Umbilical cord (tissue), 2 donors: Measurements from ENCODE around the gene VSIG10L2. TPM values are rescaled to one million over a fixed set of nuclear protein-coding genes. Genes with fewer than 3 reads are reported as not detected.
A peak's percentile ranks its signal among the peaks of the same experiment; 100 is the strongest.

Experiments used
- DNase-seq: peaks from one replicate; pipeline ENCODE4 v3.0.0-alpha.2; 2015; ENCODE audit warnings: low spot score
- total RNA-seq: library from RNA; depleted of rRNA; stranded (reverse); fragments of >200 nt; gene quantifications from one replicate; pipeline ENCODE4 v1.2.3, GENCODE V29; 2014; ENCODE audit warnings: low replicate concordance; ENCODE audit not compliant: insufficient read depth

The VSIG10L2 gene
- total RNA-seq, 1 donor from 2014 or later, result 0.24 TPM

DNA sequence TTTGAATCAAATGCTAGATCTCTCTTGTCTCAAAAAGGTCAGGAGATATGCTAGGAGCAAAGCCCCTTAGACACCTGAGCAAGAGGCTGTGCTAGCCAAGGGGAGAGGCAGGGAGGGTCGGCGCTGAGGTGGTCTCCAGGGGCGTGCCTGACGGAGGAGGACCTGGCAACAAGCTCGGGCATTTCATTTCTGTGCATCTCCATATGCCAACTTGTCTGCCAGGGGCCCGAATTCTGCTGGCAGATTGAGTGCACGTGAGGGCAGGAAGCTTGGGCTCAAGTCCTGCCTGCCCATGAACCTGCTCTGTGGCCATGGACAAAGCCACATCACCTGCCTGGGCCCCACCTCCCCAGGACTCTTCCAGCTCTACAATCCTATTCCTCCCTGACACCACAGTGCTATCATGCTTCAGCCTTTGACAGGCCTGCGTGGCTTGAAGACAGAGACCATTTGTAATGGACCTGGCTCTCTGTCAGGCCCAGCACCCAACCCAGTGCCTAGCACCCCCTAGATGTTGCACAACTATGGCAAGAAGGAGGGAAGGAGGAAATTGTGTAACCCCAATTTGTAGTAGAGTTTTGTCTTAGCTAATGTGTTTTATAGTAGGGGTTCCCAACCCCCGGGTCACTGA is 16.3 kb upstream of the VSIG10L2 start:
- no peak for DNase-seq

DNA sequence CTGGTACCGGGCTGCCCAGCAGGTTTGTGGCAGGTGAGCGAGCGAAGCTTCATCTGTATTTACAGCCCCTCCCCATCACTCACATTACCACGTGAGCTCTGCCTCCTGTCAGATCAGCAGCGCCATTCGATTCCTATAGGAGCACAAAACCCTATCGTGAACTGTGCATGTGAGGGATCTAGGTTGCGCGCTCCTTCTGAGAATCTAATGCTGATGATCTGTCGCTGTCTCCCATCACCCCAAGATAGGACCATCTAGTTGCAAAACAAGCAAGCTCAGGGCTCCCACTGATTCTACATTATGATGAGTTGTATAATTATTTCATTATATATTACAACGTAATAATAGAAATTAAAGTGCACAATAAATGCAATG is 15.8 kb upstream of the VSIG10L2 start:
- no peak for DNase-seq

GRCh38 chr11:125931116-125931515 is 14.7 kb upstream of the VSIG10L2 start:
- no peak for DNase-seq

DNA sequence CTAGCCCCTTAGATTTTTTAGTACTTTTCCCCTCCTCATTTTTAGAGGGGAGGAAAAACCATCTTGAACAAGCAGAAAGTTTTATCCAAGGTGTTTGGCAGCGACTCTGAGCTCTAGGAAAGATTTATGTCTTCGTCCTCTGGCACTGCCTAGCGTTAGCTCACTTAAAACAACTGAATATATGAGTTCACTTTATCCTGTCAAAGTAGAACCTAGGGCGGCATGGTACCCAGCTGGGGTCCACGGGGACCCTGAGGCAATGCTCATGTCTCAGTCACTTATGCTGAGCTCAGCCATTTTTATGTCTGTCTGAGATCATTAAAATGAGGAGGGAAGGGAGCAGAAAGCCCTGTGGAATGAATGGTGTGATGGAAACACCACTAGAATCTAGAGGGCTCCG is 14.2 kb upstream of the VSIG10L2 start:
- peak; percentile 35 for DNase-seq

- no peak for DNase-seq
Observed at GRCh38 chr11:125932301-125932700, 13.5 kb upstream of the VSIG10L2 start.

DNA sequence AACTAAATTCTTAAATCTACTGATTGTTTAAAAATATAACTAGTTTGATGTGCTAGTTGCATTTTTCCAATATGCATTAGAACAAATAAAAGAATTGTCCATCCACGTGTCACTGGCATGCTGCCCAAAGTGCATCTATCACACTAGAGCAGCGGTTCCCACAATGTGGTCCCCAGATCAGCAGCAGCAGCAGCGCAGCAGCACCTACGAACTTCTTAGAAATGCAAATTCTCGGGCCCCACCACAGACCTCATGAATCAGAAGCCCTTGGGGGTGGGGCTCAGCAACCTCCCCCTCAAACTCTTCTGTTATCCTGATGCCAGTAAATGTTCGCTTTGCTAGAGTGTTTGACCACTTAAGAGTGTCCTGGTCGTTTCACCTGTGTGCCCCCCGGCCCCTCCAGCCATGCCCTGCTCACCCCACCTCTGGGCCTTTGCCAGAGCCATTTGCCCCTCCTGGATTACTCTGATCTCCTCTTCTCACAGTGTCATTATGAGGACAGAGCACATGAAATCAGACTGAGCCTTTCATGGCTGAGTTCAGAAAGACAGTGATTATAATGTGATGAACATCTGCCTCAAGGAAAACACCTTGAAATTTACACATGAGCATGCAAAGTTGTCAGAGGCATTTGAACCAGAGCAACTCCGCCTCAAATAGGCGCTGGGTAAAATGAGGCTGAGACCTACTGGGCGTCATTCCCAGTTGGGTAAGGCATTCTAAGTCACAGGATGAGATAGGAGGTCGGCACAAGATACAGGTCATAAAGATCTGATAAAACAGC is 12.6 kb upstream of the VSIG10L2 start:
- DNase-seq, result no peak

GRCh38 chr11:125934473-125934872 is 11.4 kb upstream of the VSIG10L2 start:
- DNase-seq, result no peak

DNA sequence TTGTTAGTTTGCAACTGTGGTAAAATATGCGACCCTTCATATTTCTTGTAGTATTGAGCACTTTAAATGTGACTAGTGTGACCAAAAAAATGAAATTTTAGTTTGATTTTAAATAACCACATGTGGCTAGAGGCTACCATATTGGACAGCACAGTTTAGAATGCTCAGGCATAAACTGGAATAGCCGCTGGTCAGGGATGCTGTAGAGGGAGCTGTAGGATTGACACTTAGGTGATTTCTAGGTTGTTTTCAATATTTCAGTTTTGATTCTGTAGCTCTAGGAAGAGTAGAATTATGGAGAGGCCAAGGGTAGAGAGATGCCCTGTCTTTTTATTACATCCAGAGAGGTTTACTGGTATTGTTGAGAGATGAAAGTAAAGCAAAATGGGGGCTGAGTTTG is 10.8 kb upstream of the VSIG10L2 start:
- no peak for DNase-seq

DNA sequence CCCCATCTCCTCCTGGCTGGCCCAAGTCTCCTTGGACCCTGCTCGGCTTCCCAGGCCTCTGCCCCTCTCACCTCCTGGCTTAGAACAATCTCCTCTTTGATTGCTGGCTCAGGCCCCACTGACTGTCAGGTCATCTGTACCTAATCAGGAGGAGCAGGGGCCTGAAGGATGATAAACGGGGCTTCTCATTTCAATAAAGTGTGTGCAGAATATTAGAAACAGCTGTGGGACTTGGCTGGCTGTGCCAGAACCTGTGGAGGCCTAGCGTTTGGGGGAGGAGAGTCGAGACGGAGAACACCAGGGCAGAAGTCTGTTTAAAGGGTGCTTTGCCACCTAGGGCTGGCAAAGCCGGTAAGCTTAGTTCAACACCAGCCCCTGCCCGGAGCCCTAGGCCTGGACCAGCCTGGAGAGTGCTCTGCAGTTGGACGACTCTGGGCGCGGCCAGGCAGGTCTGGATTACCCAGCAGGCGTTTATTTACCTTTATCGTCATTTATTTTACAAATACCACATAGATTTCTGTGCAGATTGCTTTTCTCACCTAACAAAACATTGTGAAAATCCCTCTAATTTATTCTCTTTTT is 10.1 kb upstream of the VSIG10L2 start:
- peak; percentile 67 for DNase-seq

- DNase-seq, result no peak
Observed at GRCh38 chr11:125938418-125938817, 7.4 kb upstream of the VSIG10L2 start.

DNA sequence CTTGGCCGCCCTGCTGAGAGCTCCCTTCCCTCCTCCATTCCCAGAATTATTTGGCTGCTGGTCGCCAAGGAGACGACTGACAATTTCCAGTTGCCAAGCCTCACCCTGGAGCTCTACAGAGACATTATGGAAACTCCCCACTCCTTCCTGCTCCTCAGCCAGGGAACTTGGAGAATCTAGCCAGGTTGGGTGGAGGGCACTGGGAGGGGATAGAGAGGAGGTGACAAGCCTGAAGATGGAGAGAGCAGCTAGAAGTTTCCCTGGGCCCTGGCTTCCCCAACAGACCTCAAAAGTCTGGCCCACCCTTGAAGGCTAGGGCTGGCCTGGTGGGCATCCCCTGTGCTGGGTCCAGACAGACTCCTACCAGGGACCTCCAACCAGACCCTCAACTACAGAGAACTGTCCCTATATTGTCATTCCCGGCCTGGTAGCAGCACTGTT is 6.7 kb upstream of the VSIG10L2 start:
- DNase-seq, result no peak

- DNase-seq, result no peak
Observed at GRCh38 chr11:125940145-125940544, 5.7 kb upstream of the VSIG10L2 start.

- no peak for DNase-seq
Observed at GRCh38 chr11:125941267-125941618, 4.6 kb upstream of the VSIG10L2 start.

DNA sequence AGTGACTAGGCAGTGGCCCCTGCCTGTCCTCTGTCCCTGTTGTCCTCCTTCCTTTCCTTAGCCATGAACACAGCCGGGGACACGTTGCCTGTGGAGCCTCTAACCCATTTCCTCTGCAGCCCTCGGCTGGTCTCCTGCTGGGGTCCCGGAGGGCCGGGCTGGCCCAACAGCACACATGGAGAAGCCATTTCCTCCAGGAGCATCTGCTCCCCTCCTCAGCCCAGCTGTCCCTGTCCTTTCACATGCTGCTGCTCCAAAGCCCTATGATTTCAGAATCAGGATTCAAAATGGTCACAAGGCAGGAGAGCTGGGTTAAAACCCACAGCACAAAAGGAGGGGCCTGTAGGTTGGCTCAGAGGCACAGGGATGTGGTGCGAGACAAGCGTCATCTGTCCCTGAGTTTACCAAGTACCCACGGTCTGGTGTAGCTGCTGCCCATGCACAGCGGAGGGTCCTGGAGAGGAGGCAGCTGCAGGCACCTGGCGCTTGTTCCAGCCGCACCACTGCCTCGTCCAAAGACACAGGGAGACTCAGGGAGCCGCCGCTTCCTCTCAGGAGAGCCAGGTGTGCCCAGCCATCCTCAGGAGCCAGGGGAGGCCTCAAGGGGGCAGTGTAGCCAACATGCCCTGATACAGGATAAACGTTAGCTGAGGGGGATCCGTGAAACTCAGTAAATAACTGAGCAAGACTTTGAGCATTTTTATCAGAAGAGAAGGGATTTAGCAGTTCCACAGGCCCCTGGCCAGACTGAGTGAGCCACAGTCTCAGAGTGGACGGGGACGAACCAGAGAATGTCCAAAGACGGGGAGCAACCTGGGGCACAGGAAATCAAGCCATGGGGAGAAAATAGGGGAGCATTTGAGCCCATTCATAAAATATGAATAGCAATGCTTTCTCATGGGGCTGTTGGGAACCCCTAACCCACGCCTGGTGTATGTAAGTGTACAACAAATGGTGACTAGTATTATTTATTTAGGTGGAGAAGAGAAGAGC is 3.9 kb upstream of the VSIG10L2 start:
- DNase-seq, result peak; percentile 26

DNA sequence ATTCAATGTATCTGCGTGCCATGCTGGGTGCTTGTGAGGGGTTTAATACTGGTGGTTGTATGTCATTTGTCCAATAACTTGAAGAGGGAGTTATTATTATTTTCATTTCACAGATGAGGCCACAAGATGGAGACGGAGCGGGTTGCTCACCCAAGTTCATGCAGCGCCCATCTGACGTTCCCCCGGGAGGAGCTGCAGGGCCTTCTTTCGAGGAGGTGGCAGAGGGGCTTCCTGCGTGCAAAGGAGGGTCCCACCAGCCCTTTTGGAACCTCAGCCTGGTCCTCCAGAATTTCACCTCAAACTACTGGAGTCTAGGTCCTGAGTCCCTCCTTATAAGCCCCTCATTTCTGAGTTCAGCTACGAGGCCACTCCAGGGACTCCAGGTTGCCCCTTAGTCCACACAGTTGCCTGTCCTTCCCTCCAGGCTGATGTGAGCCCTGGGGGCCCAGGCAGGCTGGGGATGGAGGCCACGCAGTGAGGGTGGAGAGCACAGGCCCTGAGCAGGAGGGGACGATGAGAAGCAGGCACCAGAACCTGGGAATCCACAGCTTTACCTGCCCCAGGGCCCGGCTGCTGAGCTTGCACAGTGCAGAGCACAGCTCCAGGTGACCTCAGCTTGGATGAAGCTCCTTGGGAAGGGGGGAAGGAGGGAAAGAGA is 2.9 kb upstream of the VSIG10L2 start:
- DNase-seq, result no peak

GRCh38 chr11:125943661-125944349 is 2.0 kb upstream of the VSIG10L2 start:
- DNase-seq, result no peak

DNA sequence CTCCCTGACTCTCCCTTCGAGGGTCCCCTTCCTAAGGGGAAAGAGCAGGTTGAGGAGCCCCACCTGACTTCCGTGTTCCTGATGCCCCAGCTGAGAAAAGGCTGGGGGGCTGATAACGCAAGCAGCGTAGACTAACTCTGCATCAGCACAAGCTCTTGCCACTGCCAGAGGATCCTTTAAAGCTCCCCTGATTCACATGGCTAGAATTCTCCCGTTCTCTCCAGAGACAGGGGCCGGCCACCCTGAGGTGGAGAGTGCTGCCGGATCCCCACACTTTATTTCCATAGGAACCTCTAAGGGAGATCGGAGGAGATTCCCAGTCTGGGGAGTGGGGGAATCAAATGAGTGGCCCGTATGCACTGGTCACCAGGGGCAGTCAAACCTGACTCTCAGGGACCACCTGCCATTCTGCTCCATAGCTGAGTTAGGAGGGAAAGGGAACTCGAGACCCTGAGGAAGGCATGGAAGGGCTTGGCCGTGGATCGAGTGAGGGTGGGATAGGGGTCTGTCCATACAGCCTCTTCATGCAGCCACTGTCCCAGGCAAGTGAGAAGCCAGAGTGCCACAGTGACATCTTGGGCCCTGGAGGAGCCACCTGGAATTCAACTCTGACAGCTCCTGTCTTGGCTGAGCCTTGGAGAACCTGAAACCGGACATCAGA is 1.4 kb upstream of the VSIG10L2 start:
- DNase-seq, result no peak

GRCh38 chr11:125945011-125945796 is 640 bp upstream of the VSIG10L2 start:
- DNase-seq, result no peak

DNA sequence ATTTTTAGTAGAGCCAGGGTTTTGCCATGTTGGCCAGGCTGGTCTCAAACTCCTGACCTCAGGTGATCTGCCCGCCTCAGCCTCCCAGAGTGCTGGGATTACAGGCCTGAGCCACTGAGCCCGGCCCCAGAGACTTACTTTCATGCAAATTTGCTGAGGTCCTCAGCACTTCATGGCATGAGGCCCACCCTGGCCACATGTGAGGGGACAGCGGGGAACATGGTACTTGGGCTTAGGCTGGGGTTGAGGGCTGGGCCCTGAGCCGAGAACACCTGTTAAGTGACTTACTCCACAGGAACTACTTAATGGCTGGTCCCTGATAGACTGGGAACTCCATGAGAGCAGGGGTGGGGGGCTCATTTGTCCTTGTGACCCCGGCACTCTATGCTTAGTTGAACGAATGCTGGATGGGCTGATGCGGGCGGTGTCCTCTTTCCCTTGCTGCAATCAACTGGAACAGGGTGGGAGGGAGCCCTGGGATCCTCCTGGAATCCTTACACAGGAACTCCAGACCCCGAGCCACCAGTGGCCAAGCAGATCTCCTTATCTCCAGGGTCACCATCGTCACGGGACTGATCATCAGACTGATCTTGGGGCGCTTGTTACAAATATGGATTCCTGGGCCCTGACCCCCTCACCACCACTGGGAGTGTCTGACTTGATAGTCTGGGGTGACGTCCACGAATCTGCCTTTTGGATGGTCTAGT is 1.0 kb downstream of the VSIG10L2 start:
- DNase-seq, result no peak
